T-helper 17 cell (primary cell): ENCODE results near the gene EEA1. TPM values are rescaled to one million over a fixed set of nuclear protein-coding genes. Genes with fewer than 3 reads are reported as not detected.
"Not testable (repeated sequence)": the region's sequence is repeated elsewhere in the genome, so short reads cannot be mapped to it uniquely, and the experiment has no call there.

Experiments
- ATAC-seq: fragments of 150-1000 bp; cut with Tn5 transposase; 2 replicates; pipeline ENCODE4 v1.10.0; 2021; ENCODE audit warnings: mild to moderate bottlenecking, moderate library complexity
- DNase-seq, 3 donors: peaks; one replicate each; pipeline versions ENCODE4 v3.0.0 to v3.0.0-alpha.2; 2020 to 2021
- H3K9me3 ChIP-seq: one replicate; pipeline ENCODE4 v1.7.0; 2013; ENCODE audit warnings: low read length, mild to moderate bottlenecking; ENCODE audit not compliant: control insufficient read depth, poor library complexity, severe bottlenecking
- H3K27ac Mint-ChIP-seq: one replicate; pipeline ENCODE4 v1.8.0; 2022; ENCODE audit warnings: mild to moderate bottlenecking, moderate library complexity, mixed read lengths
- H3K27me3 Mint-ChIP-seq: one replicate; pipeline ENCODE4 v1.8.0; 2022; ENCODE audit warnings: mixed read lengths
- H3K36me3 Mint-ChIP-seq: one replicate; pipeline ENCODE4 v1.8.0; 2022; ENCODE audit warnings: low read depth, mixed read lengths
- H3K4me1 Mint-ChIP-seq: one replicate; pipeline ENCODE4 v1.8.0; 2022; ENCODE audit warnings: mild to moderate bottlenecking, mixed read lengths
- H3K4me3 Mint-ChIP-seq: one replicate; pipeline ENCODE4 v1.8.0; 2022; ENCODE audit warnings: mild to moderate bottlenecking, moderate library complexity, mixed read lengths
- total RNA-seq, 4 donors: library from RNA in 2 of 4; stranded (reverse) in 2 of 4; gene quantifications; one replicate each; pipeline ENCODE4 v1.2.3 and lab custom pipeline; 2022 to 2026

EEA1 gene
- total RNA-seq, 2 donors from 2014 or later: 13.2 to 16.1 TPM

- H3K9me3 ChIP-seq: no peaks in the 10 kb centered on the region
- Mint-ChIP-seq H3K27me3 (no peaks in the 10 kb centered on the region), H3K4me1 (peaks cover 1% of the 10 kb centered on the region), H3K4me3 (no peak overlapping the region), H3K27ac (no peak overlapping the region), H3K36me3 (peaks cover 4% of the 10 kb centered on the region)
- ATAC-seq (no peak), DNase-seq (no peak)
Observed at GRCh38 chr12:92803903-92804302, 125.2 kb downstream of the EEA1 start.

GRCh38 chr12:92802906-92803305 lies 126.2 kb downstream of the EEA1 start:
- no peaks in the 10 kb centered on the region for H3K9me3 ChIP-seq

GRCh38 chr12:92796650-92797049 lies 132.4 kb downstream of the EEA1 start:
- H3K4me3 Mint-ChIP-seq: no peak overlapping the region
- no peak for DNase-seq
- no peaks in the 10 kb centered on the region for H3K27me3 Mint-ChIP-seq
- H3K4me1 Mint-ChIP-seq: peaks cover 2% of the 10 kb centered on the region
- no peak overlapping the region for H3K27ac Mint-ChIP-seq
- H3K9me3 ChIP-seq: no peaks in the 10 kb centered on the region
- peaks cover 6% of the 10 kb centered on the region for H3K36me3 Mint-ChIP-seq
- no peak for ATAC-seq

More at GRCh38 chr12:92802906-92803305, 126.2 kb downstream of the EEA1 start:
- H3K27me3 Mint-ChIP-seq: no peaks in the 10 kb centered on the region
- peaks cover 2% of the 10 kb centered on the region for H3K4me1 Mint-ChIP-seq
- peaks cover 6% of the 10 kb centered on the region for H3K36me3 Mint-ChIP-seq
- no peak for ATAC-seq
- no peak overlapping the region for H3K27ac Mint-ChIP-seq
- H3K4me3 Mint-ChIP-seq: no peak overlapping the region
- DNase-seq: no peak

- Mint-ChIP-seq H3K27ac (no peak overlapping the region), H3K27me3 (no peaks in the 10 kb centered on the region), H3K4me1 (peaks cover 2% of the 10 kb centered on the region), H3K4me3 (no peak overlapping the region), H3K36me3 (peaks cover 11% of the 10 kb centered on the region)
- ATAC-seq: no peak
- no peak for DNase-seq
- no peaks in the 10 kb centered on the region for H3K9me3 ChIP-seq
Observed at GRCh38 chr12:92794814-92795213, 134.3 kb downstream of the EEA1 start.

GRCh38 chr12:92794356-92794755 lies 134.7 kb downstream of the EEA1 start:
- not testable (repeated sequence) for H3K9me3 ChIP-seq, H3K4me3 Mint-ChIP-seq
- peaks cover 11% of the 10 kb centered on the region for H3K36me3 Mint-ChIP-seq

GRCh38 chr12:92786045-92786444 lies 143.1 kb downstream of the EEA1 start:
- H3K27me3 Mint-ChIP-seq: no peaks in the 10 kb centered on the region
- no peak overlapping the region for H3K4me3 Mint-ChIP-seq
- peaks cover 5% of the 10 kb centered on the region for H3K36me3 Mint-ChIP-seq
- H3K4me1 Mint-ChIP-seq: peaks cover 15% of the 10 kb centered on the region
- DNase-seq (no peak), ATAC-seq (no peak)
- H3K27ac Mint-ChIP-seq: peak overlapping the region; percentile 84
- no peaks in the 10 kb centered on the region for H3K9me3 ChIP-seq

More at GRCh38 chr12:92794356-92794755, 134.7 kb downstream of the EEA1 start:
- H3K4me1 Mint-ChIP-seq, H3K27ac Mint-ChIP-seq, H3K27me3 Mint-ChIP-seq, ATAC-seq, DNase-seq: not testable (repeated sequence)

- ATAC-seq: peak; percentile 14
- DNase-seq: no peak
Observed at GRCh38 chr12:92785563-92785950, 143.5 kb downstream of the EEA1 start.

GRCh38 chr12:92784797-92785562 lies 144.1 kb downstream of the EEA1 start:
- no peak for DNase-seq
- peaks cover 15% of the 10 kb centered on the region for H3K4me1 Mint-ChIP-seq
- H3K36me3 Mint-ChIP-seq: no peaks in the 10 kb centered on the region
- no peaks in the 10 kb centered on the region for H3K27me3 Mint-ChIP-seq
- peak; percentile 99 for ATAC-seq
- no peak overlapping the region for H3K27ac Mint-ChIP-seq
- no peaks in the 10 kb centered on the region for H3K9me3 ChIP-seq
- H3K4me3 Mint-ChIP-seq: no peak overlapping the region

More at GRCh38 chr12:92785563-92785950, 143.5 kb downstream of the EEA1 start:
- no peaks in the 10 kb centered on the region for H3K27me3 Mint-ChIP-seq
- H3K4me3 Mint-ChIP-seq: no peak overlapping the region
- H3K4me1 Mint-ChIP-seq: peaks cover 15% of the 10 kb centered on the region
- peaks cover 4% of the 10 kb centered on the region for H3K36me3 Mint-ChIP-seq
- peak overlapping the region; percentile 84 for H3K27ac Mint-ChIP-seq
- H3K9me3 ChIP-seq: no peaks in the 10 kb centered on the region

- DNase-seq: no peak
- no peaks in the 10 kb centered on the region for H3K9me3 ChIP-seq
- H3K4me1 Mint-ChIP-seq: peaks cover 15% of the 10 kb centered on the region
- H3K4me3 Mint-ChIP-seq: no peak overlapping the region
- ATAC-seq: no peak
- H3K36me3 Mint-ChIP-seq: no peaks in the 10 kb centered on the region
- H3K27ac Mint-ChIP-seq: no peak overlapping the region
- no peaks in the 10 kb centered on the region for H3K27me3 Mint-ChIP-seq
Observed at GRCh38 chr12:92784356-92784755, 144.7 kb downstream of the EEA1 start.

GRCh38 chr12:92779902-92780301 lies 149.2 kb downstream of the EEA1 start:
- Mint-ChIP-seq H3K36me3 (peaks cover 4% of the 10 kb centered on the region), H3K27me3 (no peaks in the 10 kb centered on the region), H3K27ac (no peak overlapping the region), H3K4me3 (no peak overlapping the region), H3K4me1 (no peaks in the 10 kb centered on the region)
- no peak for DNase-seq
- no peaks in the 10 kb centered on the region for H3K9me3 ChIP-seq
- no peak for ATAC-seq

GRCh38 chr12:92778525-92778924 lies 150.6 kb downstream of the EEA1 start:
- Mint-ChIP-seq H3K27me3 (no peaks in the 10 kb centered on the region), H3K36me3 (peaks cover 4% of the 10 kb centered on the region), H3K4me3 (no peak overlapping the region), H3K27ac (no peak overlapping the region), H3K4me1 (no peaks in the 10 kb centered on the region)
- ATAC-seq (no peak), DNase-seq (no peak)
- H3K9me3 ChIP-seq: no peaks in the 10 kb centered on the region

GRCh38 chr12:92775416-92775815 lies 153.7 kb downstream of the EEA1 start:
- Mint-ChIP-seq H3K36me3 (peaks cover 5% of the 10 kb centered on the region), H3K4me3 (no peak overlapping the region), H3K27ac (no peak overlapping the region), H3K27me3 (no peaks in the 10 kb centered on the region), H3K4me1 (peaks cover 5% of the 10 kb centered on the region)
- ATAC-seq (no peak), DNase-seq (no peak)
- H3K9me3 ChIP-seq: no peaks in the 10 kb centered on the region

- ATAC-seq (no peak), DNase-seq (no peak)
- Mint-ChIP-seq H3K27ac (no peak overlapping the region), H3K4me3 (no peak overlapping the region), H3K36me3 (peaks cover 2% of the 10 kb centered on the region), H3K4me1 (peaks cover 10% of the 10 kb centered on the region), H3K27me3 (no peaks in the 10 kb centered on the region)
- H3K9me3 ChIP-seq: no peaks in the 10 kb centered on the region
Observed at GRCh38 chr12:92771001-92771400, 158.1 kb downstream of the EEA1 start.
